HepG2 (cell line): ENCODE results near the gene NGEF. TPM values are rescaled to one million over a fixed set of nuclear protein-coding genes. Genes with fewer than 3 reads are reported as not detected.

Source experiments
- ATAC-seq: fragments of 200-7000 bp; cut with Tn5 transposase; 3 replicates; pipeline ENCODE4 v1.9.1; 2020; ENCODE audit warnings: mild to moderate bottlenecking, moderate library complexity
- BruUV-seq: library from RNA; stranded (reverse); fragments of 400-500 nt; replicated peaks from 2 replicates; lab custom pipeline; 2021; lab: Mats Ljungman, UMichigan
- CTCF ChIA-PET: fragments of 300-600 bp; formaldehyde crosslinking; extraction: SDS; loops from one replicate; lab custom pipeline; 2021; ENCODE audit warnings: low total read pairs, inconsistent platforms, low intra/inter-chr PET ratio; lab: Yijun Ruan, JAX
- POLR2A ChIA-PET: fragments of 350-600 bp; sonication (Branson Sonifier 250); formaldehyde crosslinking; loops from one replicate; lab custom pipeline; 2020; ENCODE audit warnings: antibody characterized with exemption, inconsistent platforms; lab: Yijun Ruan, JAX
- DNase-seq: peaks from one replicate; pipeline ENCODE4 v3.0.0-alpha.2; 2015; ENCODE audit warnings: low spot score
- FAIRE-seq: peaks from 3 replicates; lab custom pipeline; 2011; peaks lifted over from hg19 to GRCh38; lab: Jason Lieb, UNC
- H2AFZ ChIP-seq: one replicate; pipeline ENCODE4 v1.6.1; 2011; ENCODE audit warnings: low read length, inconsistent platforms
- H3K27ac ChIP-seq: fragments of 300-600 bp; 3 replicates; pipeline ENCODE4 v1.8.0; 2011; ENCODE audit warnings: mixed run types, mild to moderate bottlenecking, mixed read lengths, low read length, inconsistent platforms; ENCODE audit not compliant: insufficient read depth; ENCODE audit errors: extremely low read length
- H3K27me3 ChIP-seq, 2 experiments: fragments of 200-600 bp in 1 of 2; 2 replicates in 1 of 2; 3 replicates in 1 of 2; pipeline versions ENCODE4 v1.6.0 to v1.8.0; 2011; ENCODE audit warnings: low read length in 2 of 2, mild to moderate bottlenecking in 2 of 2, moderate library complexity in 2 of 2, inconsistent platforms in 1 of 2; ENCODE audit not compliant: insufficient read depth in 2 of 2, control insufficient read depth in 1 of 2
- H3K36me3 ChIP-seq, 2 experiments: fragments of 200-600 bp in 1 of 2; replicated peaks in 1 of 2; 2 replicates in 1 of 2; 3 replicates in 1 of 2; pipeline versions ENCODE4 v1.5.1 to v1.8.0; 2011; ENCODE audit warnings: low read length in 2 of 2, inconsistent platforms in 1 of 2; ENCODE audit not compliant: insufficient read depth in 2 of 2, control insufficient read depth in 1 of 2
- H3K4me1 ChIP-seq: 2 replicates; pipeline ENCODE4 v1.5.1; 2012; ENCODE audit warnings: low read length, inconsistent platforms; ENCODE audit not compliant: insufficient read depth
- H3K4me2 ChIP-seq: 2 replicates; pipeline ENCODE4 v1.6.0; 2011; ENCODE audit warnings: low read depth, low read length, inconsistent platforms
- H3K4me3 ChIP-seq, 3 experiments: fragments of 200-600 bp in 1 of 3; sonication (generic), shearing (Covaris generic) in 1 of 3; replicated peaks in 1 of 3; 2 replicates each; pipeline ENCODE4 v1.5.1; 2011 to 2016; ENCODE audit warnings: low read length in 3 of 3, inconsistent platforms in 2 of 3, low read depth in 2 of 3, mild to moderate bottlenecking in 2 of 3, control low read depth in 1 of 3, mixed read lengths in 1 of 3; ENCODE audit not compliant: insufficient read depth in 1 of 3
- H3K79me2 ChIP-seq: one replicate; pipeline ENCODE4 v1.6.1; 2011; ENCODE audit warnings: low read length, inconsistent platforms; ENCODE audit not compliant: insufficient read depth
- H3K9ac ChIP-seq: 2 replicates; pipeline ENCODE4 v1.6.0; 2011; ENCODE audit warnings: mild to moderate bottlenecking, low read depth, low read length, inconsistent platforms; ENCODE audit not compliant: insufficient read depth
- H3K9me3 ChIP-seq: 2 replicates; pipeline ENCODE4 v1.5.1; 2012; ENCODE audit warnings: mild to moderate bottlenecking, low read length
- H4K20me1 ChIP-seq: 2 replicates; pipeline ENCODE4 v1.6.0; 2011; ENCODE audit warnings: inconsistent platforms, mild to moderate bottlenecking, low read length, moderate library complexity; ENCODE audit not compliant: insufficient read depth
- ATF4 ChIP-seq, 2 experiments: fragments of 450-650 bp in 1 of 2; sonication (generic) in 1 of 2; formaldehyde crosslinking; IDR thresholded peaks; 2 replicates each; pipeline versions ENCODE4 v1.5.0 to v1.8.0; 2020 to 2022; ENCODE audit warnings: mild to moderate bottlenecking in 1 of 2, missing genetic modification reagents in 1 of 2
- CENPX ChIP-seq: sonication (generic); formaldehyde crosslinking; IDR thresholded peaks from 2 replicates; pipeline ENCODE4 v1.9.0; 2021; ENCODE audit warnings: mild to moderate bottlenecking, missing genetic modification reagents, moderate library complexity
- CHD4 ChIP-seq: fragments of 200-600 bp; sonication (generic); IDR thresholded peaks from 2 replicates; pipeline ENCODE4 v1.7.0; 2017; ENCODE audit warnings: mild to moderate bottlenecking, low read length, borderline replicate concordance
- DDIT3 ChIP-seq: sonication (generic); formaldehyde crosslinking; IDR thresholded peaks from 2 replicates; pipeline ENCODE4 v1.4.0; 2020; ENCODE audit warnings: mild to moderate bottlenecking, missing genetic modification reagents
- HINFP ChIP-seq: sonication (generic); formaldehyde crosslinking; IDR thresholded peaks from 2 replicates; pipeline ENCODE4 v1.4.0; 2020; ENCODE audit warnings: low read depth, mild to moderate bottlenecking, missing genetic modification reagents
- HOXA9 ChIP-seq: sonication (generic); formaldehyde crosslinking; IDR thresholded peaks from 2 replicates; pipeline ENCODE4 v1.8.1; 2022; ENCODE audit warnings: missing genetic modification reagents, mild to moderate bottlenecking, moderate library complexity, borderline replicate concordance
- JUN ChIP-seq: sonication (generic); formaldehyde crosslinking; IDR thresholded peaks from 2 replicates; pipeline ENCODE4 v1.4.0; 2020; ENCODE audit warnings: mild to moderate bottlenecking, missing genetic modification reagents
- MEIS2 ChIP-seq: sonication (generic); formaldehyde crosslinking; IDR thresholded peaks from 2 replicates; pipeline ENCODE4 v1.9.0; 2021; ENCODE audit warnings: mild to moderate bottlenecking, missing genetic modification reagents
- NR2C2 ChIP-seq: sonication (generic); formaldehyde crosslinking; IDR thresholded peaks from 2 replicates; pipeline ENCODE4 v1.4.0; 2020; ENCODE audit warnings: missing genetic modification reagents, mild to moderate bottlenecking, moderate library complexity, borderline replicate concordance
- RCOR2 ChIP-seq: IDR thresholded peaks from 2 replicates; pipeline ENCODE4 v1.6.1; 2016; ENCODE audit warnings: missing biosample characterization, missing genetic modification reagents
- RFXAP ChIP-seq: sonication (generic); formaldehyde crosslinking; IDR thresholded peaks from 2 replicates; pipeline ENCODE4 v1.4.0; 2020; ENCODE audit warnings: missing genetic modification reagents, borderline replicate concordance
- SNAPC2 ChIP-seq: sonication (generic); formaldehyde crosslinking; IDR thresholded peaks from 2 replicates; pipeline ENCODE4 v1.8.1; 2022; ENCODE audit warnings: mild to moderate bottlenecking, missing genetic modification reagents
- SSRP1 ChIP-seq: IDR thresholded peaks from 2 replicates; pipeline ENCODE4 v1.6.1; 2016; ENCODE audit warnings: control low read depth
- TP53 ChIP-seq: sonication (generic); formaldehyde crosslinking; conservative IDR thresholded peaks from 2 replicates; pipeline ENCODE4 v1.4.0; 2020; ENCODE audit warnings: missing genetic modification reagents
- ZFP36 ChIP-seq: fragments of 150-350 bp; IDR thresholded peaks from 2 replicates; pipeline ENCODE4 v1.6.1; 2018; ENCODE audit warnings: borderline replicate concordance, low read length, low read depth; ENCODE audit not compliant: partially characterized antibody
- ZFP36L2 ChIP-seq: sonication (generic); formaldehyde crosslinking; IDR thresholded peaks from 2 replicates; pipeline ENCODE4 v1.4.0; 2020; ENCODE audit warnings: missing genetic modification reagents
- ZNF124 ChIP-seq: sonication (generic); formaldehyde crosslinking; IDR thresholded peaks from 2 replicates; pipeline ENCODE4 v1.4.0; 2020; ENCODE audit warnings: missing genetic modification reagents
- ZNF460 ChIP-seq: sonication (generic); formaldehyde crosslinking; IDR thresholded peaks from 2 replicates; pipeline ENCODE4 v1.5.1; 2020; ENCODE audit warnings: missing genetic modification reagents, mild to moderate bottlenecking, borderline replicate concordance
- ZNF510 ChIP-seq: sonication (generic); formaldehyde crosslinking; IDR thresholded peaks from 2 replicates; pipeline ENCODE4 v1.4.0; 2020; ENCODE audit warnings: low read depth, mild to moderate bottlenecking, missing genetic modification reagents
- ZNF530 ChIP-seq: sonication (generic); formaldehyde crosslinking; IDR thresholded peaks from 2 replicates; pipeline ENCODE4 v1.5.0; 2020; ENCODE audit warnings: low read depth, mild to moderate bottlenecking, missing genetic modification reagents
- ZNF674 ChIP-seq: sonication (generic); formaldehyde crosslinking; IDR thresholded peaks from 2 replicates; pipeline ENCODE4 v1.5.0; 2020; ENCODE audit warnings: low read depth, mild to moderate bottlenecking, missing genetic modification reagents
- ZSCAN22 ChIP-seq: sonication (generic); formaldehyde crosslinking; IDR thresholded peaks from 2 replicates; pipeline ENCODE4 v1.4.0; 2020; ENCODE audit warnings: mild to moderate bottlenecking, missing genetic modification reagents
- ZSCAN29 ChIP-seq: sonication (generic); formaldehyde crosslinking; conservative IDR thresholded peaks from 2 replicates; pipeline ENCODE4 v1.4.0; 2020; ENCODE audit warnings: mild to moderate bottlenecking, missing genetic modification reagents
- WGBS: methylation state at CpG from one replicate; pipeline ENCODE4 v1.1.6; 2017; ENCODE audit warnings: low lambda C conversion rate; 5-methylcytosine and 5-hydroxymethylcytosine counted together
- in situ Hi-C: cut with HindIII; loops from 2 replicates; pipeline ENCODE4 v1.10.0; 2017; ENCODE audit warnings: low pct_unique_long_range_greater_than_20kb; ENCODE audit not compliant: extremely low pct_ligation_motif_present
- intact Hi-C: fragments of 100-400 bp; cut with micrococcal nuclease; formaldehyde crosslinking; loops from one replicate; pipeline ENCODE4 v1.10.0; 2022; ENCODE audit not compliant: unreplicated experiment
- polyA plus RNA-seq, 8 experiments: library from polyadenylated mRNA; depleted of rRNA in 3 of 8; stranded (reverse) in 7 of 8; unstranded in 1 of 8; fragments of >200 nt; fragmentation: Illumina TruSeq in 4 of 8; extraction: Trizol in 4 of 8; gene quantifications; 2 replicates each; pipeline versions ENCODE4 v1.2.1 to v1.2.3, GENCODE V29; 2011 to 2016; ENCODE audit warnings: low read depth in 4 of 8, missing spikeins in 1 of 8, mixed read lengths in 1 of 8; ENCODE audit not compliant: insufficient read depth in 1 of 8
- total RNA-seq, 5 experiments: library from RNA; depleted of rRNA; stranded (reverse); fragments of >200 nt; fragmentation: Illumina TruSeq; extraction: Trizol; gene quantifications; 2 replicates each; pipeline ENCODE4 v1.2.3, GENCODE V29; 2016; ENCODE audit warnings: low read depth in 1 of 5

Gene NGEF
- total and polyA plus RNA-seq, 2 of the 13 experiments (the other 11 are each of a cell fraction or from before 2014, with no cell fraction given) = 14.4 to 36.9 TPM

GRCh38 chr2:233044974-233045605 is 32.0 kb upstream of the NGEF start (continued):
- no peak for TF ChIP-seq ZNF530 (CRISPR knock-in tag)
- TF ChIP-seq MEIS2 = no peak
- no peak for TF ChIP-seq RFXAP (CRISPR knock-in tag)
- no peak for TF ChIP-seq TP53 (CRISPR knock-in tag)

GRCh38 chr2:233042549-233042948 is 29.5 kb upstream of the NGEF start:
- H3K4me3 ChIP-seq = no peak overlapping the region
- CTCF ChIA-PET = no interaction called here
- in situ Hi-C loops (no loop called here), intact Hi-C loops (no loop called here)
- no peaks in the 10 kb centered on the region for H4K20me1 ChIP-seq
- no peaks in the 10 kb centered on the region for H3K36me3 ChIP-seq
- WGBS = 59% methylated on average over 9 of the region's 9 CpGs
- DNase-seq = no peak
- H3K4me1 ChIP-seq = 0 out of 2 replicates have a peak, but pooled peaks cover 7% of the 10 kb centered on the region
- FAIRE-seq = no peak
- no peak overlapping the region for H3K4me2 ChIP-seq
- H3K9me3 ChIP-seq = no peaks in the 10 kb centered on the region
- peaks cover 5 to 63% of the 10 kb centered on the region in 2 experiments; a peak in 4 of 5 replicates for H3K27me3 ChIP-seq
- BruUV-seq = no TSS peak
- no peak for ATAC-seq
- POLR2A ChIA-PET = no interaction called here
- no peaks in the 10 kb centered on the region for H3K79me2 ChIP-seq
- no peak overlapping the region for H3K27ac ChIP-seq
- TF ChIP-seq HOXA9 (CRISPR knock-in tag) (no peak), ZNF460 (CRISPR knock-in tag) (no peak), CENPX (CRISPR knock-in tag) (no peak), ZSCAN22 (CRISPR knock-in tag) (no peak), ZNF674 (CRISPR knock-in tag) (no peak), RCOR2 (CRISPR knock-in tag) (no peak), DDIT3 (CRISPR knock-in tag) (no peak), ZNF124 (CRISPR knock-in tag) (no peak), JUN (CRISPR knock-in tag) (no peak), ZSCAN29 (CRISPR knock-in tag) (no peak), HINFP (CRISPR knock-in tag) (no peak), CHD4 (no peak), SNAPC2 (no peak), SSRP1 (CRISPR knock-in tag) (no peak), ZNF510 (no peak), NR2C2 (CRISPR knock-in tag) (no peak), ZFP36 (no peak), ZFP36L2 (CRISPR knock-in tag) (no peak), ATF4 (CRISPR knock-in tag; IDR thresholded peaks at IDR 0.05) (no peak)
- no peak overlapping the region for H3K9ac ChIP-seq
- H2AFZ ChIP-seq = no peak overlapping the region
